ENCODE results near the gene LGALS12. TPM values are rescaled to one million over a fixed set of nuclear protein-coding genes. Genes with fewer than 3 reads are reported as not detected.
A peak's percentile ranks its signal among the peaks of the same experiment; 100 is the strongest.
"Not testable (repeated sequence)": the region's sequence is repeated elsewhere in the genome, so short reads cannot be mapped to it uniquely, and the experiment has no call there.

LGALS12 gene
- polyA plus RNA-seq, 2 of the 4 experiments (the other 2 are of a cell fraction): not detected

GRCh38 chr11:63528156-63528555, 22.3 kb downstream of the LGALS12 start:
- TF ChIP-seq ZNF302 (CRISPR knock-in tag; IDR thresholded peaks at IDR 0.05): peak; percentile 18; the same call in 1 of the 2 replicates
- POLR2A ChIA-PET; H3K4me3 ChIP-seq; CTCF ChIA-PET; FAIRE-seq; DNase-seq (ENCODE audit: low read depth in 1 of 2, low spot score in 1 of 2); ATAC-seq: not testable (repeated sequence)
- peak overlapping the region; percentile 74 to 77 for H3K27ac ChIP-seq
- H3K4me2 ChIP-seq: peak overlapping the region; percentile 75
- peaks cover 49% of the 10 kb centered on the region for H3K4me1 ChIP-seq
- WGBS (ENCODE audit: missing lambda C conversion rate): 3% methylated on average over 8 of the region's 11 CpGs
- peaks cover 14% of the 10 kb centered on the region for H3K9me3 ChIP-seq

- peak overlapping the region; percentile 47 for H3K4me2 ChIP-seq
- peak in 1 of 2 experiments; percentile 14; a peak in 1 of 6 replicates for ATAC-seq
- FAIRE-seq; DNase-seq (ENCODE audit: low read depth in 1 of 2, low spot score in 1 of 2); POLR2A ChIA-PET; CTCF ChIA-PET; H3K9me3 ChIP-seq; H3K4me3 ChIP-seq; TF ChIP-seq FOSL2 (IDR thresholded peaks at IDR 0.05): not testable (repeated sequence)
- TF ChIP-seq ZSCAN20 (CRISPR knock-in tag; IDR thresholded peaks at IDR 0.05) (peak; percentile 100), NPAS2 (CRISPR knock-in tag; IDR thresholded peaks at IDR 0.05; ENCODE audit: borderline replicate concordance) (peak; percentile 94), HEYL (CRISPR knock-in tag; IDR thresholded peaks at IDR 0.05) (peak; percentile 100), ZNF302 (CRISPR knock-in tag; IDR thresholded peaks at IDR 0.05) (peak; percentile 100), FOSB (CRISPR knock-in tag; IDR thresholded peaks at IDR 0.05) (peak; percentile 99), TP53 (CRISPR knock-in tag; IDR thresholded peaks at IDR 0.05) (peak; percentile 98), TFCP2L1 (CRISPR knock-in tag; IDR thresholded peaks at IDR 0.05) (peak; percentile 98), HOXB13 (CRISPR knock-in tag; IDR thresholded peaks at IDR 0.05; ENCODE audit: low read depth) (peak; percentile 100), HOXA7 (CRISPR knock-in tag; IDR thresholded peaks at IDR 0.05) (peak; percentile 98), EHF (CRISPR knock-in tag; IDR thresholded peaks at IDR 0.05) (peak; percentile 100), HOXB5 (CRISPR knock-in tag; IDR thresholded peaks at IDR 0.05) (peak; percentile 100), ATOH8 (CRISPR knock-in tag; IDR thresholded peaks at IDR 0.05; ENCODE audit: low read depth) (peak; percentile 100), FOXS1 (CRISPR knock-in tag; IDR thresholded peaks at IDR 0.05) (peak; percentile 100), RARB (CRISPR knock-in tag; IDR thresholded peaks at IDR 0.05) (peak; percentile 90), FOSL2 (CRISPR knock-in tag; IDR thresholded peaks at IDR 0.05) (peak; percentile 79)
- TF ChIP-seq, protein P1, sequence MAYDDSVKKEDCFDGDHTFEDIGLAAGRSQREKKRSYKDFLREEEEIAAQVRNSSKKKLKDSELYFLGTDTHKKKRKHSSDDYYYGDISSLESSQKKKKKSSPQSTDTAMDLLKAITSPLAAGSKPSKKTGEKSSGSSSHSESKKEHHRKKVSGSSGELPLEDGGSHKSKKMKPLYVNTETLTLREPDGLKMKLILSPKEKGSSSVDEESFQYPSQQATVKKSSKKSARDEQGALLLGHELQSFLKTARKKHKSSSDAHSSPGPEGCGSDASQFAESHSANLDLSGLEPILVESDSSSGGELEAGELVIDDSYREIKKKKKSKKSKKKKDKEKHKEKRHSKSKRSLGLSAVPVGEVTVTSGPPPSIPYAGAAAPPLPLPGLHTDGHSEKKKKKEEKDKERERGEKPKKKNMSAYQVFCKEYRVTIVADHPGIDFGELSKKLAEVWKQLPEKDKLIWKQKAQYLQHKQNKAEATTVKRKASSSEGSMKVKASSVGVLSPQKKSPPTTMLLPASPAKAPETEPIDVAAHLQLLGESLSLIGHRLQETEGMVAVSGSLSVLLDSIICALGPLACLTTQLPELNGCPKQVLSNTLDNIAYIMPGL (CRISPR knock-in tag; IDR thresholded peaks at IDR 0.05; ENCODE audit: borderline replicate concordance): peak; percentile 99
- peaks cover 49% of the 10 kb centered on the region for H3K4me1 ChIP-seq
- peak overlapping the region; percentile 74 to 77 for H3K27ac ChIP-seq
- 21% methylated on average over 1 of the region's 3 CpGs for WGBS (ENCODE audit: missing lambda C conversion rate)
Measured at GRCh38 chr11:63528729-63529278, 22.9 kb downstream of the LGALS12 start.

DNA sequence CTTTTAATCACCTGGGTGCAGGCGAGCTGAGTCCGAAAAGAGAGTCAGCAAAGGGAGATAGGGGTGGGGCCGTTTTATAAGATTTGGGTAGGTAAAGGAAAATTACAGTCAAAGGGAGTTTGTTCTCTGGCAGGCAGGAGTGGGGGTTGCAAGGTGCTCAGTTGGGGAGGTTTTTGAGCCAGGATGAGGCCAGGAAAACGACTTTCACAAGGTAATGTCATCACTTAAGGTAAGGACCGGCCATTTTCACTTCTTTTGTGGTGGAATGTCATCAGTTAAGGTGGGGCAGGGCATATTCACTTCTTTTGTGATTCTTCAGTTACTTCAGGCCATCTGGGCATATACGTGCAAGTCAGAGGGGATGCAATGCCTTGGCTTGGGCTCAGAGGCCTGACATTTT, 23.5 kb downstream of the LGALS12 start:
- peaks cover 49% of the 10 kb centered on the region for H3K4me1 ChIP-seq
- 71% methylated on average over 6 of the region's 6 CpGs for WGBS (ENCODE audit: missing lambda C conversion rate)

More for the DNA sequence above, 23.5 kb downstream of the LGALS12 start:
- H3K4me3 ChIP-seq; FAIRE-seq; ATAC-seq; DNase-seq (ENCODE audit: low read depth in 1 of 2, low spot score in 1 of 2); POLR2A ChIA-PET; H3K9me3 ChIP-seq: not testable (repeated sequence)
- CTCF ChIA-PET: interaction anchor here (0.7 to 1.0 kb wide), 3 partner anchors 33 to 50 kb away, joined by 3 to 4 read pairs (median 3); partner anchors contain the start of gene PLAAT2
- Histone ChIP-seq H3K27ac (peak overlapping the region; percentile 74 to 77), H3K4me2 (peak overlapping the region; percentile 47)
